Fibroblast of the aortic adventitia (primary cell): ENCODE measurements around the gene KIF1B. TPM values are rescaled to one million over a fixed set of nuclear protein-coding genes. Genes with fewer than 3 reads are reported as not detected.
"Not testable (repeated sequence)": the region's sequence is repeated elsewhere in the genome, so short reads cannot be mapped to it uniquely, and the experiment has no call there.

Experiments
- DNase-seq: peaks from one replicate; pipeline ENCODE4 v3.0.0-alpha.2; 2010; ENCODE audit warnings: low read depth
- H3K4me3 ChIP-seq: 2 replicates; pipeline ENCODE4 v1.5.1; 2011; ENCODE audit warnings: low read depth, mild to moderate bottlenecking, control low read depth, low read length, moderate library complexity
- total RNA-seq: library from RNA; depleted of rRNA; stranded (reverse); fragments of >200 nt; gene quantifications from 2 replicates; pipeline ENCODE4 v1.2.3, GENCODE V29; 2012; ENCODE audit warnings: low replicate concordance
- TF ChIP-seq, protein P1 (sequence below): IDR thresholded peaks from 2 replicates; pipeline ENCODE4 v1.5.1; 2011; ENCODE audit warnings: mild to moderate bottlenecking, low read length, control low read depth, inconsistent platforms; ENCODE audit not compliant: insufficient read depth

KIF1B gene
- total RNA-seq, 1 donor, result 34.8 TPM

DNA sequence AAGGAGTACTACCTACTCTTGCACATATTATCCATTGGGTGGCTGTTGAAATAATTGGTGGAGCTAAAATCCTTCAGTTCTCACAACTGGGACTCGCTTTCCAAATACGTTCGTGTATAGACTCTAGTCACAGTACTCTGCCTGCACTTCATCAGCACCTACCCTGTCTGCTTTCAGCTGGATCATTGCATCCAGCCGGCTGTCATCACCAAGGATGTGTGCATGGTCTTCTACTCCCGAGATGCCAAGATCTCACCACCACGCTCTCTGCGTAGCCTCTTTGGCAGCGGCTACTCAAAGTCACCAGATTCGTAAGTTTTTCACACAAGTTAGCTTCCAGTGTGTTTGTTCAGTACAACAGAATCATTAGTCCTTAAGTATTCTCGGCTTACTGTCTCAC lies 151.1 kb downstream of the KIF1B start:
- H3K4me3 ChIP-seq, result no peak overlapping the region
- DNase-seq, result no peak
- TF ChIP-seq, protein P1, sequence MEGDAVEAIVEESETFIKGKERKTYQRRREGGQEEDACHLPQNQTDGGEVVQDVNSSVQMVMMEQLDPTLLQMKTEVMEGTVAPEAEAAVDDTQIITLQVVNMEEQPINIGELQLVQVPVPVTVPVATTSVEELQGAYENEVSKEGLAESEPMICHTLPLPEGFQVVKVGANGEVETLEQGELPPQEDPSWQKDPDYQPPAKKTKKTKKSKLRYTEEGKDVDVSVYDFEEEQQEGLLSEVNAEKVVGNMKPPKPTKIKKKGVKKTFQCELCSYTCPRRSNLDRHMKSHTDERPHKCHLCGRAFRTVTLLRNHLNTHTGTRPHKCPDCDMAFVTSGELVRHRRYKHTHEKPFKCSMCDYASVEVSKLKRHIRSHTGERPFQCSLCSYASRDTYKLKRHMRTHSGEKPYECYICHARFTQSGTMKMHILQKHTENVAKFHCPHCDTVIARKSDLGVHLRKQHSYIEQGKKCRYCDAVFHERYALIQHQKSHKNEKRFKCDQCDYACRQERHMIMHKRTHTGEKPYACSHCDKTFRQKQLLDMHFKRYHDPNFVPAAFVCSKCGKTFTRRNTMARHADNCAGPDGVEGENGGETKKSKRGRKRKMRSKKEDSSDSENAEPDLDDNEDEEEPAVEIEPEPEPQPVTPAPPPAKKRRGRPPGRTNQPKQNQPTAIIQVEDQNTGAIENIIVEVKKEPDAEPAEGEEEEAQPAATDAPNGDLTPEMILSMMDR, result no peak

DNA sequence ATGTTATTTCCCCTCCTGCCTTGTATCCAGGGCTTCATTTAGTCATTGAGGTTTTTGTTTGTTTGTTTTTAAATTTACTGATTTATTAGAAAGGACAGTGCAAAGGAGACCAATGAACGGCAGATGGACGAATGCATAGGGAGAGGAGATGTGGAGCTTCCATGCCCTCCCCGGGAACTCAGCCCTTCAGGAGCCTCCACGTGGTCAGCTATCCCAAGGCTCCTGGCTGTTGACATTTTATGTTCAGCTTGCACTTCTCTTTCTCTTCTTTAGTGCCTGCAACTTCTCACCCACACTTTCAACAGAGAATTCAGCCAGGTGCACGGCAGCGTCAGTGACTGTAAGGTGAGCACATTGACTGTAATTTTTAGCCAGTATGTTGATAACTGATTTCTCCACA lies 157.8 kb downstream of the KIF1B start:
- no peak for DNase-seq
- TF ChIP-seq, protein P1, result no peak
- H3K4me3 ChIP-seq, result no peak overlapping the region

DNA sequence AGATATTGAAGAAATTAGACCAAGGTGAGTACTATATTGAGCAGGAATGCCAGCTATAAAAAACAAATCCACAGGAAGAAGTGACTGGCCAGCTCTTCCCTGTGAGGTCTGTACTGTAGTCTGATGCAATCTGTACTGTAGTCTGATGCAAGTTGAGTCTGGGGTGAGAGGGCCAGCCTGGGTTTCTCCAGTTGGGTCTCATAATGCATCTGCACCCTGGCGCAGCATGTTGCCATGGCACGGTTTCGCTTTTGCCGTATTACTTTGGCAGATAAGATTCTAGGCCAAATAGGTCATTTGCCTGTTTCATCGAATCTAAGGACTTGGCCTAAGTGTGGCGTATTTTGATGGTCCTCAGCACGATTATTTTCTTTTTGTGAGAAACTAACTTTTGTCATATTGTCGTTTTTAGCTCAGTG lies 164.1 kb downstream of the KIF1B start:
- H3K4me3 ChIP-seq, result no peak overlapping the region
- peak; percentile 35 for DNase-seq

DNA sequence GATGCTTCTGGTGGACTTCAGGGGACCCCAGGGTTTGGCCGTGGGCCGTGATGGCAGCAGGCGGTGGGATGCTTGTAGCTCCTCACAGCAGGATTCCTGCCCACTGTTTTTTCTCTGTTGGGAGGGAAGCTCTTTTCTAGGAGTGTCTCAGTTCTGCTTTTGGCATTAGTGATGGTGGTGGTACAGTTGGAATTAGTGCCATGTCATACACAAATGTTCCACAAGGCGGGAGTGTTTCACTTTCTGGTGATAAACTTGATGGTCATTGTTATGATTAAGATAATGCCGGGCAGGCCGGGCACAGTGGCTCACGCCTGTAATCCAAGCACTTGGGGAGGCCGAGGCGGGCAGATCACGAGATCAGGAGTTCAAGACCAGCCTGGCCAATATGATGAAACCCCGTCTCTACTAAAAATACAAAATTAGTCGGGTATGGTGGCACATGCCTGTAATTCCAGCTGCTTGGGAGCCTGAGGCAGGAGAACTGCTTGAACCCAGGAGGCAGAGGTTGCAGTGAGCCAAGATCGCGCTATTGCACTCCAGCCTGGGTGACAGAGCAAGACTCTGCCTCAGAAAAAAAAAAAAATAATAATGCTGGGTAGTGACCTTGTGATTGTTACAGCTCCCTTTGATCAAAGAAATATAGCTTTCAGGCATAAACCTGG lies 167.1 kb downstream of the KIF1B start:
- not testable (repeated sequence) for H3K4me3 ChIP-seq
- peak; percentile 91 for DNase-seq
- TF ChIP-seq, protein P1, result peak; percentile 80

More for the DNA sequence above, 164.1 kb downstream of the KIF1B start:
- TF ChIP-seq, protein P1, result no peak

DNA sequence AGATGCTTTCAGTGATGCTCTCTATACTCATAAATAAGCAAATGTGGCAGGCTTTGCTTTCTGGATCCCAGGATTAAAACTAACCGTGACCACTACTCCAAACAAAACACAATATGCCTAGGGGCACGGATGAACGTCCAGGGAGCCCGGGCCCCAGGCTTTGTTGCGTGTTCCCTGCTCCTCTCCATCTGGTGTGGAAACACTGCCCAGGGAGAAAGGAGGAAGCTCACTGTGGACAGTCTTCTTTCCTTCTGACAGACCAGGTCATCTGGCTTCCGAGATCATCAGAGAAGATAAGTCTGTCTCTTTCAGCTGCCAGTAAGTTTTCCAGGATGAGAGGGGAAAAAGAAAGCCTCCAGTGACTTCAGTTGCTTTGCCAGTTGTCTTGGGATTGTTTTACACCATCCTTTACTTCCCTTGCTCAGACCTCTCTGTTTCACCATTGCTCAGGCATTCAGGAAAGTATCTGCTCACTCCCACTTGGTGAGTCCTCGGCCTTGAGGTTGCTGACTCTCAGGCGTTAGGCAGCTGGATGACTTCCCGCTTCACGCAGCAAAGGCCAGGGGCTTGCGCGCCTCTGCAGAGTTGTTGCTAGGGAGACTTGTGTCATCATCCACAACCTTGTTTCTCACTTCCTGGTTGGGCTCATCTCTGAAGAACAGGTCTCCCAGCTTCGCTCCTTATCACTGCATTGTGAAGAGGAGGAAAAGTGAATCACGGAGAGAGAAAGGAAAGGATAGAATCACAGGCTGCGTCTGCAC lies 167.9 kb downstream of the KIF1B start:
- TF ChIP-seq, protein P1, result no peak
- peak; percentile 75 for DNase-seq

DNA sequence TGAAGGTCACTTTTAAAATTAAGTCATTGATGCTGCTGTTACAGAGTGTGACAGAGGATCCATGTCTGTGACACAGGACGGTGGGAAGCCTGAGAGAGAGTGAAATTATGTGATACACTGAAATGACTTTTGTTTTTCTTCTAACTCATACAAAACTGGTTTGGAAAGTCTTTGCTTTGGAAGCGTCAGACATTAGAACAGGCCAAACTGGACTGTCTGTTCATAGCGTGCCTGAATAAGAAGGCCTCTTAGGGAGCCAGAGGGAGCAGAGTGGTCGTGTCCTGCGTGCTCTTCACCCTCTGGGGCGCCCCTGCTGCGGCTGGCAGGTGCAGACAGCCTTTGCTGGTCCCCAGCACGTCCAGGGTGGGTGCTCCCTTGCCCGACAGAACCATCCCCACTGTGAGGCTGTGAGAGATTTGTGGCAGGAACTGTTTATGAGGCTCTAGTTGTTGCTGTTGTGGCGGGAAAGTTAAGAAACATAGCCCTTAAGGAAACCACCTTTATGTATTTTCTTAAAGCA lies 168.8 kb downstream of the KIF1B start:
- TF ChIP-seq, protein P1, result no peak
- DNase-seq, result no peak
- H3K4me3 ChIP-seq, result no peak overlapping the region

More for the DNA sequence above, 167.9 kb downstream of the KIF1B start:
- H3K4me3 ChIP-seq, result no peak overlapping the region
